HG02943 (cell line): ENCODE measurements around the gene CSNK1D.
"Not testable (repeated sequence)": the region's sequence is repeated elsewhere in the genome, so short reads cannot be mapped to it uniquely, and the experiment has no call there.

Source experiments
- ATAC-seq: cut with Tn5 transposase; IDR thresholded peaks from one replicate; pipeline ENCODE4 v1.9.1; 2021; ENCODE audit warnings: mild to moderate bottlenecking, low read depth, moderate library complexity; ENCODE audit not compliant: unreplicated experiment

Gene CSNK1D

DNA sequence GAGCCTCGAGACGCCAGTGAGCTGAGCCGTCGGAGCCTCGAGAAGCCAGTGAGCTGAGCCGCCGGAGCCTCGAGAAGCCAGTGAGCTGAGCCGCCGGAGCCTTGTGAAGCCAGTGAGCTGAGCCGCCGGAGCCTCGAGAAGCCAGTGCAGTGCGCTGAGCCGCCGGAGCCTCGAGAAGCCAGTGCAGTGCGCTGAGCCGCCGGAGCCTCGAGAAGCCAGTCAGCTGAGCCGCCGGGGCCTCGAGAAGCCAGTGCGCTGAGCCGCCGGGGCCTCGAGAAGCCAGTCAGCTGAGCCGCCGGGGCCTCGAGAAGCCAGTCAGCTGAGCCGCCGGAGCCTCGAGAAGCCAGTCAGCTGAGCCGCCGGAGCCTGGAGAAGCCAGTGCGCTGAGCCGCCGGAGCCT lies 19.4 kb downstream of the CSNK1D start:
- not testable (repeated sequence) for ATAC-seq

GRCh38 chr17:82253179-82253544 lies 20.3 kb downstream of the CSNK1D start:
- ATAC-seq, result no peak

GRCh38 chr17:82252511-82253178 lies 20.9 kb downstream of the CSNK1D start:
- no peak for ATAC-seq

- no peak for ATAC-seq
These were observed 22.5 kb downstream of the CSNK1D start for GRCh38 chr17:82250868-82251500.

- no peak for ATAC-seq
These were observed 23.5 kb downstream of the CSNK1D start for GRCh38 chr17:82249896-82250581.

DNA sequence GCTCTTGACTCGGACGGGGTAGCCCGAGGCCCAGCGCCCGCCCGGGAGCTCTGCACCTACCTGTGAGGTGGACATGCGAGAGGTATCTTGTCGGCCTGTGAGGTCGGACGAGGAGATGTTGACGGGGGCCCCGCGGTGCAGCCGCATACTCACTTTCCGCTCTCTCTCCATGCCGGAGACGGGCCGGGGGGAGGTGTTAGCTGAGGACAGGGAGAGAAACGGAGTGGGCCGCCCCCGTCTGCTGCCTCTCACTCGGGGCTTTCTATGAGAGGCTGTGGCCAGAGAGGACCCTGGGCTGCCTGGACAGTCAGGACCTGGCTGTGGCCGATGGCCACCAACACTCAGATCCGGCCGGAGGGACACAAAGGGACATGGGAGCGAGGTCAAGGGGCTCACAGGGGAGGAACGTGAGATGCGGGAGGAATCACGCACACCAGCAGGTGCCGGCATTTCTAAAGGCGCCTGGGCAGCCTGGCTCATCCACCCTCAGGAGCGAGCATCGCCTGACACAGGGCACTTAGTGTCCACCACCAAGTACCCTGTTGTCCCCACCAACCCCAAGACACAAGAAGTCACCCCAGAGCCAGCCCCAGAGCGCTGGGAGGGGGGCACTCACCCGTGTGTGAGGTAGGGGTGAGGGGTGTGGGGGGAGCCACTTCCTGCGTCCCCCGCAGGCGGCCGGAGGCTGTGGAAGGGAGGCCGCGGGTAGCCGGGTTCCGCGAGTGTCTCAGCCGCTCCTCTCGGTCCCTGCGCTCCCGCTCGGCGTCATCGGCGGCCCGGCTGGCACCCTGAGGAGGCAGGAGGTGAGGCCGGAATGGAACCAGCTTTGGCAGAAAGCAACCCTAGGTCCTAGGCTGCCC lies 24.5 kb downstream of the CSNK1D start:
- no peak for ATAC-seq

DNA sequence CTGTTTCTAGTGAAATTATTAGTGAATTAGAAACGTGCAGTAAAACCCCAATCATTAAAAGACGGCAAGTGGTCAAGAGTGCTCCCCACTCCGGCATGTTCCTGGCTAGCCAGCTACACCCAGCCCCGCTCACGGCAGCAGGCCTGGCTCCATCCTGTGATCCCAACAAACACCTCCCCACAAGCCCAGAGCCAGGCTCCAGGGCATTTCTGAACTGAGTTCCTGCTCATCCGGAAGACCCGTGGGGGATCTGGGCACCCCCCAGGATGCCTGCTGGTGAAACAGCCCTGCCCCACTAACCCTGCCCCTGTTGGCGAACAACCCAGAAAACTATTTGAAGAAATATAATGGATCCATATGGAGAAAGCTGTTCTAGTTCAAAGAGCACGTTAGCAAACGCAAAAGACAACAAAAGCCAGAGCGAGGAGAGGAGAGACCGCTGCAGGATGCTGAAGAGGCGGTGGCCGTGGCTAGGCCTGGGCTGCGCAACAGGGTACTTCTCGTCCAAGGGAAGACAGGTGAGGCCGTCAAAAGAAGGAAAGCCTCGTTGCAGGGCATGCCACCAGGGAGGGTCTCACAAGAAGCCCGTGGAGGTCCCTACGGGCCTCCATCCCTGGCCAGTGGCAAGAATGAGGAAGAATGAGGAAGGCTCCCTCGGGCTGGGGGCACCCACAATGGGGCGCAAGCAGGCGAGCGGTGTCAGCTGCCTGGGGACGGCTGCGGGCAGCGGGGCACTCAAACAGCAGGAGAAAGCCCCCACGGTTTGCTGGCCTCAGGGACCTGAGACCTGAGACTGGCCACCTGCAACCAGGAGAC lies 25.4 kb downstream of the CSNK1D start:
- no peak for ATAC-seq

DNA sequence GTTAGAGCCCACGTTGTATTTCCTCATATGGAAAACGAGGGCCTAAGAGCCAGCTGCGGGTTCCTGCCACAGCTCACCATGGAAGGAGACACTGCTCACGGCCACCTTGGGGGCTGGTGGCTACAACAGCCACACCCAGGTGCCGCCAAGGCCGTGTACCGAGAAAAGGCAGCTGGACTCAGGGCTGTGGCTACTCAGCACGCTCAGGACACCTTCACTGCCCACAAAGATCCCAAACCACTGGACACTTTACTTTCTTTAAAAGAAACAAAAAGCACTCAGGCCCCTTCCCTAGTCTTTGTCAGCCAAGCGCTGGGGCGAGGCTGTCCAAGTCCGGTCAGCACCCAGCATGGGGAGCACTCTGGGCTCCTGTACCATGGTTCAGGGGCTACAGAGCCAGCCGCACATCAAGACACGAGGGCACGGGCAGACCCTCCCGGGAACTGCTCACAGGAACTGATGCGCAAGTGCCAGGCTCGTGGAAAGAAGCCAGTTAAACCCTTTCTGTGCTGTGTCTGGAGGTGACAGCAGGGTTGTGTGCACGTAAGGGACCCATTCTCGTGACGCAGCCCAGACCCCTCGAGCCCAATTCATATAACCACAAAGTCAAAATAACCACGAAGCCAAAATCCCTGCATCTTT lies 26.2 kb downstream of the CSNK1D start:
- no peak for ATAC-seq

DNA sequence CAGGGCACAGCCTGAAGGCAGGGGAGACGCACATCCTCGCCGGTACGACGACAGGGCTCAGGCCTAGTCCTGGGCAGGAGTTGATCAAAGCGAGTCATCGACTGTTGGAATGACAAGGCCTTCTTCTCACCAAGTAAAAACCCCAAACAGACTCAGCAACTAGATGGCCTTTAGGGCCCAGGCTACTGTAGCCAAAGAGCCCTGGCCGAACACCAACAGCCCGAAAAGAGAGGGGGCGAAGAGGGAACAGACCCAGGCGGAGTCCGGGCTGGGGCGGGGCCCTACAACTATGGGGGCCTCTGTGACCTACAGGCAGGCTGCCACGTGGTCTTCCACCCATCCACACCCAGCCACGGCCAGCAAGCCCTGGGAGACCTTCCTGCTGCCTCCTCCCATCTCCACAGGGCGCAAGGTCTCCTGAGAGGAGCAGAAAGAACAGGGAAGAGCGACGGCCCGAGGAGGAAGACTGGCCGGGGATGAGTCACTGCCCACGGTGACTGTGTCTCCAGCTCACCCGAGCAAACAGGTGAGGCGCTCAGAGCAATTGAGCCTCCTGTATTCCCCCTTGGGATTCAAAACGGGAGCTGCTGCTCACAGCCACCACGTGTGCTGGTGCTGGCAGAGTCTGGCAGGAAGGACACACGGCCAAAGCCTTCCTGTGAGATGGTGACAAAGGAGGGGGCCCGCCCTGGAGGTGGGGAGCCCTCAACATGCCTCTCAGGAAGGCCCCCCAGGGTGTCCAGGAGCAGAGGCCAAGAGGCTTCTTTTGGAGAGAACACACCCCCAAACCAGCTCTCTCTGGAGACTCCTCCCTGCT lies 26.9 kb downstream of the CSNK1D start:
- ATAC-seq, result no peak

DNA sequence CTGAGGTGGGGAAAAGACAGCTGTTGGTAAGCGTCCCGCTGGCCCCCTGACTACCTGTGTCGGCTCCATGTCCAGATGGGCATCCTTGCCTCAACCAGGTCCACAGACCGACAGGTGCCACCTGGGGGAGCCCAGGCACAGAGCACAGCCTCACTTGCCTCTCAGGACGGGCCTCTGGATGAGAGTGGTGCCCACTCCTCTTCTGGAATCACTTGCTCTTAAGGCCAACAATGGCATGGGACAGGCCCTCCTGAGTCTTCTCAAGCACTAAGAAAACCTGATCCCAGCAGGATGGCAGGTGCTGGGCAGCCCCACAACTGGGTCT lies 27.5 kb downstream of the CSNK1D start:
- no peak for ATAC-seq

DNA sequence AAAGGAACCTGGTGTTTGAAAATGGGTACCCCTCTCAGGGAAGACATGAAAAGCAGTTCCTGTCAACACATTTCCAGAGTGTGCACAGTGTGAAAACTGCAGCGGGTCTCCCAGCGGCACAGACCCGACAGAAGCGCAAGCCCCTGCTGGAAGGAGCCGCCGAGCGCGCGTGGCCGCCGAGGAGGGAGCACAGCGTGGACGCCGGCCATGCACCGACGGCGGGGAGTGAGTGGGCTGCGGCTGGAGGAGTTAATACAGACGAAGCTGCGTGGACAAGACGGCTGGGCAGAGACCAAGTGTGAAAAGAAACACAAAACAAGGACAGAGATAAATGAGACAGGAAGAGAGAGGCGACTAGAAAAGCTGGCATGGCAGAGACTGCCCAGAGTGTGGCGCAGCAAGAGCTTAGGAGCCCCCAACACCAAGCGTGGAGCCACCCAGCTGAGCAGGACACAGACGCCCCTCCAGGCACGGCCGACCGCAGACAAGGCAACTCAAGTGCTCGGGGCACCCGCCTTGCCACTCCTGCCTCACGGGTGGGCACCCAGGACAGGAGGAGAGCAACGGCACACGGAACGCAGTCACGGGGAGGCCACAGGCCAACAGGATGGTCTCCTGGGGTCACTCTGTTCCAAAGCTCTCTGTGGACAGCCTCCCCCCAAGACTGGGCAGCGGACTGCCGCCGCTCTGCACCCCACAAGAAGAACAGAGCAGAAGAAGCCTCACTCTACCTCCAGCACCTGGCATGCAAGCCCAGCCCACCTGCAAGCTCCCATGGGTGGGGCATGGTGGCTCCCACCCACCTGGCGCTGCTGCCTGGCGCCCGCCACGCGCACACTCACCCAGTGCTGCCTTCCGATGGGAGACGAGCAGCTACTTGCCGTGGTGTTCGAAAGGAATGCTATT lies 28.1 kb downstream of the CSNK1D start:
- ATAC-seq, result no peak

- ATAC-seq, result no peak
These were observed 28.9 kb downstream of the CSNK1D start for GRCh38 chr17:82244413-82245133.

DNA sequence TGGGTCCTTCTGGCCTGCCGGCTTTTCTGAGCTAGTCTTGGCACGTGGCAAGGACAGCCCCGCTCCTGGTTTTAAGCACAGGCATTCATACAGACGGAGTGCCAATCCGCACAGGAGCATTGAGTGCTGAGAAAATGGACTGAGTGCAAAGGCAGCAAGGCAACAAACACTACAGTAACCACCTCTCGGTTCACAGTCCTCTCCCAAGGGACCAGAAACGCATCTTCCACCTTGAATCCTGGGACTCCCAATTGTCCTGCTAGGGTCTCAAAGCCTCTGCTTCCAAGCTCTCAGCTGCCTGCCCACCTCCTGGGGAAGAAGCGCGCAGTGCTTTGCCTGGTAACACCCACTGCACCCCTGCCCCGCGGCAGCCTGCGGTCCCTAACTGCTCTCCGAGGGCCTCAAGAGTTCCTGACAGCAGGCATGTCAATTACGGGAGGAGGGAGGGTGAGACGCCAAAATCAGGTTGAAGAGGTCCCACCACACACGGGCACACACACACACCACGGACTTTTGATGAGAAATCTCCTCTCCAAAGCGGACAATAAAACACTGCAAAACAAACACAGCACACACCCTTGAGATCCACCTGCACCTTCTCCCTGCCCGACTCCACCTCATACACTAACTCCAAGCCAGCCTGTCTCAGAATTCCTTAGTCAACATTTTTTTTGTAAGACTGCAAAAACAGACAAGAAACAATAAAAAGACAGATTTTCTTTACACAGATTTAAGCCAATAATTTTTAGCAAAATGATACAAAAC lies 29.7 kb downstream of the CSNK1D start:
- ATAC-seq, result no peak

- ATAC-seq, result no peak
These were observed 30.4 kb downstream of the CSNK1D start for GRCh38 chr17:82242977-82243647.

DNA sequence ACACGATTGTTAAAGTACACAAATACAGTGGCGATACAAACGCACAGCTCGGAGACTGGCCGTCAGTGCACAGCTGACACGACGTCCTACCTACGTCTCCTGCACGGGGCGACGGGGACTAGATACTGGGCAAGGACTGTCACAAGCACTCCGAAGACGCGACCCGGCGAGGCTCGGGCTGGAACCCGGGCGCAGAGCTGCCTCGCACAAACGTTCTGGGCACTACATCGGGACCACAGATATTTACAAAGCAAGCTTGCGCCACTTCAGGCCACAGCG lies 30.9 kb downstream of the CSNK1D start:
- no peak for ATAC-seq

GRCh38 chr17:82241926-82242697 lies 31.4 kb downstream of the CSNK1D start:
- no peak for ATAC-seq
